Lung microvascular endothelial cell (primary cell): Measurements from ENCODE around the gene ACTR3C. TPM values are rescaled to one million over a fixed set of nuclear protein-coding genes. Genes with fewer than 3 reads are reported as not detected.
"Not testable (repeated sequence)": the region's sequence is repeated elsewhere in the genome, so short reads cannot be mapped to it uniquely, and the experiment has no call there.

Experiments
- DNase-seq, 2 donors: peaks; one replicate each; pipeline versions ENCODE4 v3.0.0 to v3.0.0-alpha.2; 2010; ENCODE audit warnings: low read depth in 2 of 2
- total RNA-seq: library from RNA; depleted of rRNA; stranded (reverse); fragments of >200 nt; gene quantifications from 2 replicates; pipeline ENCODE4 v1.2.1, GENCODE V29; 2014

Gene ACTR3C
- total RNA-seq, 1 donor from 2014 or later: 8.3 TPM

- DNase-seq: not testable (repeated sequence)
Observed at GRCh38 chr7:150204577-150204976, 118.8 kb downstream of the ACTR3C start.

- DNase-seq: not testable (repeated sequence)
Observed at GRCh38 chr7:150202894-150203293, 120.5 kb downstream of the ACTR3C start.

Other genes starting within 250 kb of the ACTR3C start
- gene LRRC61, start 190 bp downstream of the ACTR3C start, total RNA-seq: 2.2 and 5.8 TPM in 2 replicates
- gene RARRES2, start 18.1 kb upstream of the ACTR3C start, total RNA-seq: 0.22 and 2.8 TPM in 2 replicates
- gene REPIN1, start 45.3 kb upstream of the ACTR3C start, total RNA-seq: 41.9 and 44.0 TPM in 2 replicates
- gene ZNF775, start 55.8 kb upstream of the ACTR3C start, total RNA-seq: 4.6 and 5.4 TPM in 2 replicates
- 88.7 and 137 TPM in 2 replicates for gene GIMAP8, start 127.1 kb upstream of the ACTR3C start, total RNA-seq
- gene GIMAP7, start 191.3 kb upstream of the ACTR3C start, total RNA-seq: 44.2 and 104 TPM in 2 replicates
- 166 and 197 TPM in 2 replicates for gene GIMAP4, start 243.8 kb upstream of the ACTR3C start, total RNA-seq